ENCODE measurements around the gene MCHR1. TPM values are rescaled to one million over a fixed set of nuclear protein-coding genes. Genes with fewer than 3 reads are reported as not detected.

MCHR1 gene
- total and polyA plus RNA-seq, 2 of the 4 experiments (the other 2 are of a cell fraction) = 1.4 to 3.2 TPM

DNA sequence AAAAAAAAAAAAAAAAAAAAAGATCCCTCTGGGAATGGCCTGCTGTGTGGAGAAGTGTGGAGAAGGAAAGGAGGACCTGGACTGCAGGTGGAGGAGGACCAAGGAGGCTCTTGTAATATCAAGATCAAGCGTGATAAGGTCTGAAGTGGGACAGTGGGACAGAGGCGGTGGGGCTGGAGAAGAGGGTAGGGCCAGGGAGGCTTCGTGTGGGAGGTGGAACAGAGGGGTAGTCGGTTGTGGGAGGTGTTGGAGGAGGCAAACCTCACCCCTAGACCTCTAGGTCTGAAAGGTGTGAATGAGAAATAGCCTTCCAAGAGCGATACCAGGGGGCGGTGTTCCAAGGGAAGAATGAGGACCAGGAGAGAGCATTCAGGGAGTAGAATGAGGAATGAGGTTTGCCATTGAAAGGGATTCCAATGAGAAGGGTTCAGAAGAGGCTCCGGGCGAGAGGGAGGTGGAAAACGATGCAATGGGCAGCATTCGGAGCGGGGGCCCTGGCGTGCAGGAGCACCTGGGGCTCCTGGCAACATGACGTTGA is 44.2 kb downstream of the MCHR1 start:
- CTCF ChIA-PET = no interaction called here
- H4K8ac ChIP-seq (ENCODE audit: low read depth in 2 of 2, low read length in 2 of 2) = no peak overlapping the region
- intact Hi-C loops (cut with micrococcal nuclease) = no loop called here
- 87% methylated on average over 8 of the region's 13 CpGs; no CpG with 5 or more reads in 1 of the 2 experiments for WGBS, 2 experiments (ENCODE audit: extremely low coverage in 2 of 2, insufficient read length in 1 of 2)
- no peaks in the 10 kb centered on the region for H3K9me3 ChIP-seq (ENCODE audit: control insufficient read depth, insufficient read depth, low read length)
- H3K27me3 ChIP-seq (ENCODE audit: control insufficient read depth, insufficient read depth, low read length) = no peaks in the 10 kb centered on the region
- no peak overlapping the region for H2BK15ac ChIP-seq (ENCODE audit: low read depth, low read length)
- no peak overlapping the region for H2BK120ac ChIP-seq (ENCODE audit: low read depth, low read length)
- DNase-seq = no peak
- H3K23ac ChIP-seq (ENCODE audit: low read depth, low read length) = no peak overlapping the region
- in situ Hi-C loops (cut with MboI; ENCODE audit: low sequenced_read_pairs) = no loop called here
- no peak overlapping the region for H2AFZ ChIP-seq (replicated peaks; ENCODE audit: low read length, poor library complexity)
- no peak overlapping the region for H2BK20ac ChIP-seq (ENCODE audit: low read depth, low read length)
- no peak overlapping the region for H3K56ac ChIP-seq (ENCODE audit: extremely low read depth, insufficient read depth, low read length)
- H3K18ac ChIP-seq (ENCODE audit: low read depth, low read length) = no peak overlapping the region
- dilution Hi-C loops (cut with HindIII; ENCODE audit: low sequenced_read_pairs, unreplicated experiment) = no loop called here
- no peak overlapping the region for H2AK5ac ChIP-seq (ENCODE audit: low read depth, low read length)
- H4K20me1 ChIP-seq (ENCODE audit: insufficient read depth, low read length) = no peaks in the 10 kb centered on the region
- no peak overlapping the region for H3K4ac ChIP-seq (ENCODE audit: low read depth, low read length)
- no peaks in the 10 kb centered on the region for H3K79me1 ChIP-seq (ENCODE audit: low read depth in 1 of 2, low read length in 2 of 2)
- H3K9ac ChIP-seq (ENCODE audit: low read depth, low read length) = no peak overlapping the region
- H3K4me3 ChIP-seq (ENCODE audit: insufficient read depth, low read depth, low read length) = no peak overlapping the region
- POLR2A ChIA-PET (ENCODE audit: unreplicated experiment) = no interaction called here
- no peak overlapping the region for H2AK9ac ChIP-seq (replicated peaks; ENCODE audit: low read depth, low read length, poor library complexity)
- no peak overlapping the region for H4K5ac ChIP-seq (ENCODE audit: low read depth, low read length)
- no peak for TF ChIP-seq RFX5 (IDR thresholded peaks at IDR 0.05; ENCODE audit: low read depth, low read length)
- ATAC-seq (ENCODE audit: low read depth) = no peak
- H3K4me1 ChIP-seq (ENCODE audit: control insufficient read depth, insufficient read depth, low read length) = peaks cover 7% of the 10 kb centered on the region
- H2BK5ac ChIP-seq (ENCODE audit: low read depth, low read length, poor library complexity, severe bottlenecking) = no peak overlapping the region
- H4K91ac ChIP-seq (ENCODE audit: insufficient read depth, low read depth, low read length) = no peak overlapping the region
- peaks cover 14% of the 10 kb centered on the region; the same call in 1 of the 2 replicates for H3K9me1 ChIP-seq (ENCODE audit: insufficient read depth, low read length)
- no peak overlapping the region; the same call in 1 of the 2 replicates for H3K14ac ChIP-seq (replicated peaks; ENCODE audit: low read depth, low read length)
- H3K27ac ChIP-seq (ENCODE audit: insufficient read depth, low read length) = no peak overlapping the region
- no TSS peak for BruUV-seq (replicated peaks)
- no peaks in the 10 kb centered on the region for H3K36me3 ChIP-seq (ENCODE audit: control insufficient read depth, insufficient read depth, low read length)
- H3K4me2 ChIP-seq (ENCODE audit: low read depth, low read length) = no peak overlapping the region
